ENCODE data around the gene IFT43.

Gene IFT43

DNA sequence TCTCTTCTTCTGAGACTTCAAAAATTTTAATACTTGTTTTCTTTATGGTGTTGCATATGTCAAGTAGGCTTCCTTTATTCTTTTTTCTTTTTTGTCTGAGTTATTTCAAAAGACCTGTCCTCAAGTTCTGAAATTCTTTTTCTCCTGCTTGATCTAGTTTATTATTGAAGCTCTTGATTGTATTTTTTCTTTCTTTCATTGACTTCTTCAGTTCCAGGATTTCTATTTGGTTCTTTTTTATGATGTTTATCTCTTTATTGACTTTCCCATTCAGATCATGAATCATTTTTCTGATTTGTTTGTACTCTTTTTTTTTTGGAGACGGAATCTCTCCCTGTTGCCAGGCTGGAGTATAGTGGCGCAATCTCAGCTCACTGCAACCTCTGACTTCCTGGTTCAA is 34.1 kb downstream of the IFT43 start:
- DNase-seq: no peak

DNA sequence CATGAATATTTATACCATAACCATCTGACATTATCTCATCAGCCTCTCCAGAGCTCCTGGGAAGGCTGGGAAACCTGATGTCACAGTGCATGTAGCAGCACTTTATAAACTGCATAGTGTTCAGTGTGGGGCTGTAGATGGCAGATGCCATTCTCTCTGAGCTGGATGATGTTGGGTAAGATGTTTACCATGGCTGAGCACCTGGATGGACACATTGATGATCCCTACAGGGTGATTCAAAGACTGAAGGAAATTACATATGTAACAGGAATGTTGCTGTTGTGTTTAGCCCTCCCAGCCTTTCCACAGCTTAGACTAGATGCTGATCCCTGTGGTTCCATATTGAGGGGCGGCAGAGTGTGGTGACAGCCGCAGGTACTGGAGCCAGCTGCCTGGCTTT is 37.4 kb downstream of the IFT43 start:
- DNase-seq: no peak

DNA sequence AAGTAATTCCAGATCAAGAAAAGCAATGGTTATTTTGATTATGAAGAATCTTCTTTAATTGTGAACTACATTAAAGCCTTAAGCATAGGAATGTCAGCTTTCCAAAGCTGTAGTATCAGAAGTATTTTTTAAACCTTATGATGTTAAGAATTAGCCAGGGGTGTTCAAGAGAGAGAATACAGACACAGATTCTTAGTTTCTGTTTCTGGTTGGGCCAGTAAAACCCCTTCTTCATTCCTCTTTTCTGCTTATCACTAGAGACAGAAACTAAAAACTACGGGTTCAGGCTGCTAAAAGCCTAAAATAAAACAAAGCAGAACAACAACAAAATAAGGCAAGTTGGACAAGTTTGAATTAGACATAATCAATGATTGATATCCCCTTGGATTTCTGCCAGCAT is 38.2 kb downstream of the IFT43 start:
- no peak for DNase-seq

DNA sequence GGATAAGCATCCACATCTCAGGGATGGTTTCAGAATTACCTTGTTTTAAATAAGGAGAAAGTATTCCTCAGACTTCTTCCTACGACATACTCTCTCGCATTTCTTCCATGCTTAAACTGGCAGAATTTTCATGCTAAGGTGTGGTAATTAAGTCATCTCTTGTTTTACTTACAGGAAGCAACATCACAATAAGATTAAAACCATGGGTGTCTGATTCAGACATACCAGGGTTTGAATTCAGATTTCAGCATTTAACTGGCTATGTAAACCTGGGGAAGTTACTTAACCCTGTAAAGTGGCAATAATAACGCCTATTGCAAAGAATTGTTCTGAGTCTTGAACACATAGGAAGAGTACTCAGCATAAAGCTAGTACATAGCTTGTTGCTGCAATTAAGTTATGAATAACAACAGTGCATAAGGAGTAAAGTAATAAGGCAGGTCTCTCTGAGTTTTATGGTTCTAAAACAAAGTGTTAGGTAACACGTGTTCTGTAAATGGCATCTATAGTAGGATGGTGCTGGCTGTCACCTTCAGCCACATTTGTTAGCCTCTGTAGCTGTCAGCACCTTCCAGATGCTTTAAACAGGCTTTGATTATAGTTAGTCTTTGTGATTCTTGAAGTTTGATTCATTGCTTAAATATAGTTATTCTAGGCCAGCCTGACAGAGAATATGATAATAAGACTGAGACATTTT is 38.8 kb downstream of the IFT43 start:
- no peak for DNase-seq

DNA sequence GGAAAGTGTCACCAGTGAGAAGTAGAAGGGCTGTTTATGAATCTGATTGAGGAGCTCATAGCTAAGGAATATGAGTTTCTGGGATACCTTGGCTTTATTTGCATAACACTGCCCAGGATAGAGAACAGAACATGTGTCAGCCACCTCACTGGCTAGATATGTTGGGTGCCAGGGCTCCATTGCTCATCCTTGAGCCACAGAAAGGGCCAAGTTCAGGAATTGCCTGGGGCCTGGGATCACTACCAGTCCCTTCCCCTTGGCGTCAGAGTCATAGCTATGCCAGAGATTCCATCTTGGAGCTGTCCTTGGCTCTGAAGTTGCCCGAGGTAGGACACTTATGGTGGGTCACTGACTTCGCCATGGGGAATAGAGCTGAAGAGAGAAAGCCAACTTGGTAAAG is 49.0 kb downstream of the IFT43 start:
- no peak for DNase-seq

DNA sequence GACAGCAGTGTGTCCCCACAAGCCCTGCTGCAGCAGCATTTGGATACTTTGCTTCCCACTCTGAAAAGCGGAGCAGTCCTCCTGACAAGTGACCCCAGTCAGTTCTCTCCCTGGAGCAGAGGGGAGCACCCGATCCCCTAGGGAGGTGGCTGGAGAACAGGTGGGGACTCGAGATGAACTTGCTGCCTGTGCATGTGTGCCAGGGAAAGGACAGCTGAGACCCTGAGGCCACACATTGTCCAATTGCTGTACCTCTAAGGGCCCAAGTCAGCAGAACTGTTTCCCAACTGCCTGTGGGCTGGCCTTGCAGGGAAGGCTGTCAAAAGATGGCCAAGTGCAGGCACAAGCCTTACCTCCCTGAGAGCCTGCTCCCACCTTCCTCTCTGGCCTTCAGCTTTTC is 55.1 kb downstream of the IFT43 start:
- no peak for DNase-seq

DNA sequence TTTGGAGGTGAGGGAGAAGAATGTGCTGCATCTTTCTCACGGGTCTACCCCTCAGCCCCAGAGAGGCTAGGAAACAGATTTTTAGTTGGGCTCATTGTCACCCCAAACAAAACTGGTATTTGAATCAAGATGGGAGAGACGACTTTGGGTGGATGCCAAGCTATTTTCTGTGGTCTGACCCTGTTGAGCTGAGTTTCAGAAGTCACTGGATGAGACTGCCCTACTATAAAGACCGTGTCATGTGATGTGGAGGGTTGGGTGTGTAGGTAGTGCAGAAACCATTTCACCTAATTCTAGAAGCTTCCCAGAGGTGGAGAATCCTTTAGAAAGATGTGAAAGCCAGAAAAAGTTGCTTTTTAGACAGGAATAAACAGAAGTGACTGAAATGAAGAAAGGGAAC is 60.2 kb downstream of the IFT43 start:
- no peak for DNase-seq

DNA sequence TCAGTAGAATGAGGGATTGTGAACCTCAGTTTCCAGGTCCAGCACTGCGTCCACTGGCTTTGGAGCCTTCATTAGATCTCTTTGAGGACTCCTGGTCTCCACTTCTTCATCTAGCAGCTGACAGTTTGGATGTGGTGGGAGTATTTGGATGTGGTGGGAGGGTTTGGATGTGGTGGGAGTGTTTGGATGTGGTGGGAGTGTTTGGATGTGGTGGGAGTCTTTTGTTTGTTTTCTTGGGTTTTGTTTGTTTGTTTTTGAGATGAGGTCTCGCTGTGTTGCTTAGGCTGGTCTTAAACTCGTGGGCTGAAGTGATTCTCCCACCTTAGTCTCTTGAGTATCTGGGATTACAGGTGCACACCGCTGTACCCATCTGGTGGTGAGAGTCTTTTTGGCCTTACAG is 64.7 kb downstream of the IFT43 start:
- DNase-seq: no peak

DNA sequence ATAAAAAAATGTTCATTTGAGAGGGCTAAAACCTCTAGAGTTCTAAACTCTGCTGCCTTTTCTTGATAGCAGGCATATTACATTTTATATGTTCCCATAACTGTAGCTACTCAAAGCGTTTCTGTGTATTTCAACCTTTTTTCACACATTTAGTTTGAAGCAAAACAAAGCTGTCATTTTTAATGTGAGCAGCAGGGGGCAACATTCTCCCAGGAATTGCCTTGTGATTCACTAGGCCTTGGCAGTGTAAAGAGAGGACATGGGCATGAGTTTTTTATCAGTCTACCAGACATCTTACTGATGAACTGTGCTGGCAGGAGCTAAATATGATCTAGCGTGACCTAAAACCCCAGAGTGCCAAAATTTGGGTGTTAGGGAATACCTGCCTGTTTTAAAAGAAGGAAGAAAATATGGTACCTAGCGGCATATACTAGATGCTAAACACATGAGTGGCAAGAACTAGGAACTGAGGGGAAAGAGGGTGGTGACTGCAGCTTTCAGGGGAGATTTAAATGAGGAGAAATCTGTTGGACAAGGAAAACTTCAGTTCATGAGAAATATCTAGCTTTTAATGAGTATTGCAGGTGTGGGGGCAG is 65.3 kb downstream of the IFT43 start:
- DNase-seq: peak; percentile 39

DNA sequence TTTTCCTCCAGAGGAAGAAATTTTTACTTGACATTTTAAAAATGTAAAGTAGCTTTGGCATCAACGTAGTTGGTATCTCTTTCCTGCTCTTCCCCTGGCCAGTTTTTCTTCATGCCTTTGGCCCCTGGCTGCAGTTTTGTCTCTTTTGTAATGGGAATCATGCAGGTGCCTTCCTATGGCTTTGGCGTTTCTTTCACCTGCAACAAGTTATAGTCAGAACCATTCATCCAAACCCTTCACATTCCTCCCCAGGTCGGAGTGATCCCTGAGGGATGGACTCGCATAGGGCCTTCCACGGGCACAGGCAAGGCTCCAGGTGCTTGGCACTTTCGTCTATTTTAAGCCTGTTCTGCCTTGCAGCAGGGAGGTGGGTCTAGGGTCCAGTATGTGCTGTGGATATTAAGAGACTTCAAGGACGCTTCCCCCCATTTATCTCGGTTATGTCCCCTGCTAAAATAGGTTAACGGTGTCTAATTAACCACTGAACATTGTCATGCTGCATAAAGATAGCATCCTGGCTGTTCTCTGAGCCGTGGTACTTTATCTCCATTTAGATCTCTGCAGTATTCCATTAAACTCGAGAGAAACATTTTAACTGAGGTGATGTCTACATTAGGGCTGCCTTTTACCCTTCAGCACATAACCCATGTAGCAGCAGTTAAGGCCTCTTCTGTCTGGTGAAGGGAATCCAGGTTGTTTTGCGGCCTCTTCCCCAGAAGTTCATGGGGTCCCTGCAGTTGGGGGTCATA is 66.3 kb downstream of the IFT43 start:
- DNase-seq: no peak

DNA sequence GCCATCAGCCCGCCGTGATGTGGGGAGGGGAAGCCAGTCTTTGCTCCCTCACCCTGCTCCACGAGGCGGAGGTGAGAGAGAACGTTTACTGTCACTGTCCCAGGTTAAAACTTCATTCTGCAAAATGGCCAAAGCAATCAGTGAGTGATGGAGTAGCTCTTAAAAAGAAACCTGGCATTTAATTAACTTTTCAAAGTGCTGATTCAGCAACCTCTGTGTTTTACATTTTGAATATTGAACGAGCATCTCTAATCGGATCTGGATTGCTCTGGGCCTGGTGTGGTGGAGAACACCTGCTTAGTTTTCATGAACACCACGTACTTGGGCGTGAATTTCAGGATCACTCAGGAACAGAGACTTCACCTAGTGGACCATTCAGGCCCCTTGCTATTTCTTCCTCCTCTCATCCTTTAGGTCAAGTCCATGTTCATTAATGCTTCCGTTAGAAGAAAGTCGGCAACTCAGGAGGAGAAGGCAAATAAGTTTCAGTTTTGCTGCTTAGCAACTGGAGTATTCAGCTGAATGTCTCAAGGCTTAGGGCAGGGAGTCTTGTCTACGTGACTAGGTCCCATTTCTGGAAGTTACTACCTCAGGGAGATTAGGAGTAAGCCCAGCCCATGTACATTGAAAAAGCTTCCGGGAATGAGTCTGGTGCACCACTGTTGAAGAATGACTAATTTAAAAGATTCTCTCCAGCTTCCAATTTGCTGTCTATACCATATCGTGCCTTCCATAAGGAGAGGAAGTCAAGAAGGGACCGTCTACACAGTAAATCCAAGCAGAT is 68.2 kb downstream of the IFT43 start:
- DNase-seq: no peak

DNA sequence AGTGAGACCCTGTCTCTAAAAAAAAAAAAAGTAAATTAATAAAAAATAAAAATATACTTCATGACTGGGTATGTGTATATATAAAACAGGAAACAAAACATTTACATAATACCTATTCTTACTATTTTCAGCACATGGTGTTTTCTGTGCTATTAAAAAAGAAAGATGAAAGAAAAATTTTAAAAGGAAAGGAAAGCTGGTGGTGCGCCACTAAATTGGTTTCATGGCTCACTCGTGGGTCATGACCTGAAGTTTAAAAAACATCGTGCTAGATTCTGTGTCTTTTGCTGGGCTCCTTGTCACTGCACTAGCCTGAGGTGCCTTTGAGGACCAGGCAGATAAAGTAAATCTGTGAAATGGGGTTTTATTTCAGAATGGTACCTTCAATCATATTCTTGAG is 69.8 kb downstream of the IFT43 start:
- DNase-seq: no peak

DNA sequence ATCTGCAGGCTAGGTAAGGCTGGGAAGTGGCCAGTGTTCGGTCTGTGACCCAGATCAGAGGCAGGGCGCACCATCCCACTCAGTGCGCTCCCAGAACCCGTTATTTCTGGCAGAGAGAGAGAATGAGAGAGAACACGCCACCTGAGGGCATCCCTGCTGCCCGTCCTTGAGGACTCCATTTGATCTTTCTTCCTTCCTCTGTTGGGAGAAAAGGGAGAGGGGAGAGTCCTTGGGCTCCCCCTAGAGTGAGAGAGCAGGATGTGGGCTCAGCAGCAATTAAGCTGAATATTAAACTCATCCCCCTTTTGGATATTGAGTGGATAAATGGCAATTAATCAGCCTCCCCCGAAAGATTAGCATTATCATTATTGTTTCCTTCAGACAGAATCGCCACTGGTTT is 70.6 kb downstream of the IFT43 start:
- no peak for DNase-seq

DNA sequence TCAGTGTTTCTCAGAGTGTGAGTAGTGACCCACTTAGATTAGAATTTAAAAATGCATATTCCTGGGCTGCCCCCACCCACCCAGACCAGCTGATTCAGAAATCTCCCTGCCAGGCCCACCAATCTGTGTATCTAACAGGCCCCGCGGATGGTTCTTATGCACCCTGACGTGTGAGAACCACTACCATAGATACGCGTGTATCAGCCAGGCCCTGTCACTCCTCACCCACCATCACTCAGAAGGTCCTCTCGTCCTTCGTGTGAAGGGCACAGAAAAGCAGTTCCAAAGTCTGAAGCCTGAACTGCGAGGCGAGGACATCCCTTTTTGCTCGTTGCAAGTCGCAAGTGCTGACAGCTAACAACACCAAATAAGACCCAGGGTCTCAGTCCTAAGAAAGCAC is 72.4 kb downstream of the IFT43 start:
- DNase-seq: no peak

DNA sequence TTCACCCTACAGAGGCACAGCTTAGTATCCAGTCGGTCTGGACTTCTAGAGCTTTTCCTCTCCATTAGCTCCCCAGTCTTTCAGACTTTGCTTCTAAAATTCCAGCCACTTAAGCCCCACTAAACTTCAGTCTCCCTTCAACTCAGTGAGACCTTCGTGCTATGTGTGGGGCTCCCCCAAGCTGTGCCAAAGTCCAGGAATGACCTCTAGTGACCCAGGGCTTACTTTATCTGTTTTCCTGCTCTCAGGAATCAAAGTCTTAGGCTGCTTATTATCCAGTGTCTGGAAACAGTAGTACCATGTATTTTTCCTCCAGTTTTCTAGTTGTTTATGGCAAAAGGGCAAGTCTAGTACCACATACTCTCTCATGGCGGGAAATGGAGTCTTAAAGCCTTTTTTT is 77.8 kb downstream of the IFT43 start:
- DNase-seq: no peak

DNA sequence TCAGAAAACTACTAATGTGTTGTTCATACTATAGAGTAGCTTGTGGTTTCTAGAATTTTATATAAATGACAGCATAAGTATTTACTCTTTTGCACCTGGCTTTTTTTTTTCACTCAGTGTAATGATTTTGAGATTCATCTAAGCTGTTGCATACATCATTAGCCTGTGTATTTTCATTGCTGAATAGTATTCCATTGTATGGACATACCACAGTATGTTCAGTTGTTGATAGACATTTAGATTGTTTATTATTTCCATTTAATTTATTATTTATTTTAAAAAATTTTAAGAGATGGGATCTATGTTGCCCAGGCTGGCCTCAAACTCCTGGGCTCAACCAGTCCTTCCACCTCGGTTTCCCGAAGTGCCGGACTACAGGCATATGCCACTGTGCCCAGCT is 80.0 kb downstream of the IFT43 start:
- no peak for DNase-seq

DNA sequence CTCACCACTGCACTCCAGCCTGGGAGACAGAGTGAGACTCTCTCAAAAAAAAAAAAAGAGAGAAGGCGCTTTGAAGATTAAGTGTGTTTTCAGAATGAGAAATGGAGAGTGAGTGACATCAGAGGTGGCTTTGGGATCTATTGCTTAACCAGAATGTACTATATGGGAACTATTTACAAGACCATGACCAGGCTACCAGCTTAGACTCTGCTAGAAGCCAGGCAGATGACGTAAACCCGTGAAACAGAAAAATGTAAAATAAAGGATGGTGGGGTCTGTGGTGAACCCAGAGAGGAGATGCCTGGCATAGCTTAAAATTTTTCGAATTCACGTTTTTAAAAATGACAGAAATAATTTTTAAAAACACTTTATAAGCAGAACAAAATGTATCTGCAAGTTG is 82.0 kb downstream of the IFT43 start:
- DNase-seq: no peak

DNA sequence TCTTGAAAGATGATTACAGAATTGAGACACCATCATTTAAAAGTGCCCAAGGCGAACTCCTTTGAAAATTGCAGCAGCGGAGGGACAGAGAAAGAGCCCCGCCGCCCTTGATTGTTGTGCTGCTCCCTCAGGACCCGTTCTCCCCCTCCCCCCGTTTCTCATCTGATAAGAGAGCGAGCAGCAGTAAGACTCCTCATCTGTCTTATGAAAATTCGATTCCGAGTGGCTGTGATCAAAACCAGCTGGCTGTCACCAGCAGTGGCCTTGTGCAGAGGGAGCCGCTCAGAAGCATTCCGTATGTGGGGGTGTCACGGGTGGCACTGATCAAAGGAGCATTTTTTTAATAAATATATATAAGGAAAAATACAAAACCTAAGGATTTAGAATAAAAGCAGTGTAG is 88.2 kb downstream of the IFT43 start:
- no peak for DNase-seq

DNA sequence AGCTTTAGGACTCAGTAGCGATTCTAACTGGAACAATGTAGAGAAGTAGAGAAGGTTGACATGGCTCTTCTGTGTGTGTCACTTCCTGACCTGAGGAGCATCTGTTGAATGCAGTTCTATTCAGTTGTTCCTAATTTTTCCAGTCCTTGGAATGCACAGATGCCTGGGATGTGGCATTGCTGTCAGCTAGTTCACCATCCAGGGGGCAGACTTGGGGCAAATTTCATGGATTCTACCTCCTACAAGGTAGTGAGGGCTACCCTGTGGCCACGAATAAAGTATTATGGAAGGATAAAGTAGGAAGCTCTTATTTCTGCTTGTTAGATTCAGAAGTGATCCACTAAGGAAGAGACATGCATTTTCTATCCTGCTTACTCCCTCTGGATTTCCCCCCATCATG is 91.8 kb downstream of the IFT43 start:
- no peak for DNase-seq

DNA sequence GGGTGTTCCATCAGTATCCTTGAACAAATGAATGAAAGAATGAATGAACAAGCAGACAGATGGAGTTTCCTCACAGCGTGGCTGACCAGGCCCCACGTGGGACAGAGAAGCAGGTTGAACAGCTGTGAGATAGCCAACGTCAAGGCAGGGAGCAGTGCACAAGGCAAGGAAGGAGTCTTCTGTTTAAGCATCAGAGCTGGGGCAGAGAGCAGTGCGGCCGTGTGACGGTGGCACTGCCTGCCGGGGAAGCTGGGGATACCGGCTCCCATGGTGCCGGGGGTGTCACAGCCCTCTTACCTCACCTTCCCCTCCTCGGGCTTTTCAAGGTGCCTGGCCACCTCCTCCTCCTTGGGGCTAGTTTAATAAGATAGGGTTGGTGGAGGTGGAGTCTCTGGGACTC is 92.9 kb downstream of the IFT43 start:
- DNase-seq: no peak

DNA sequence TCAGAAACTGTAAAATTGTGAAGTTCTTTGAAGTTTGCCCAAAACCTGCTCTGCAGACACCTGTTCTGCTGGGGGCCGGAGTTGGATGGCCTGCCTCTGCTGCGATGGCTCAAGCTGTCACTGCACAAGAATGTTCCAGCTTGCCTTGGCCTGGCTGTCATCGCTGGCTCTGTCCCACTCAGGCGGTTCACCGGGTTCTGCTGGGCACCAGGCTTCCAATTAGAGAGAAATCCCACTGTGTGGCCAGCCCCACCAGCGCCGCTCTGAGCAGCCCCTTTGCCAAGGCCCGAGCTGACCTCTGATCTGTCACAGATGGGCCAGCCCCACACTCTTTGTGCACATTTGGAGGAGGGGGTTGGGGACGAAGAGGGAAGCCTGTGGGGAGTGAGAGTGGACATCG is 94.5 kb downstream of the IFT43 start:
- no peak for DNase-seq

DNA sequence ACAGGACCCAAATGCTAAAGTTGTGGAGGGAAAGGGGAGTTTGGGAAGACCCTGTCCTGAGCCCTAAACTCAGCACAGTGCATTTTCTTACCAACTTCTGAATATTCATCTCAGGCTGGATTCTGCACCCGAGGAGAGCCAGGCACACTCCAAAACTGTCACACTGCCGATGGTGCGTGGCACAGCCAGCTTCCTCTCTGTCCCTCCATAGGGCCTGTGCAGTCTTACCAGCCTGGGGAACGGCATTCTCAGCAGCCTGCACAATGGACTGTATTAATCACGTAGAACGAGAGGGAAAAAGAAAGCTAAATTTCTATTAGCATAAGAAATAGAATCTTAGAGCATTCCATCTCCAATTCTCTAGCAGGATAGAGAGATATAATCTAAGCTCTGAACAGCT is 94.9 kb downstream of the IFT43 start:
- no peak for DNase-seq

DNA sequence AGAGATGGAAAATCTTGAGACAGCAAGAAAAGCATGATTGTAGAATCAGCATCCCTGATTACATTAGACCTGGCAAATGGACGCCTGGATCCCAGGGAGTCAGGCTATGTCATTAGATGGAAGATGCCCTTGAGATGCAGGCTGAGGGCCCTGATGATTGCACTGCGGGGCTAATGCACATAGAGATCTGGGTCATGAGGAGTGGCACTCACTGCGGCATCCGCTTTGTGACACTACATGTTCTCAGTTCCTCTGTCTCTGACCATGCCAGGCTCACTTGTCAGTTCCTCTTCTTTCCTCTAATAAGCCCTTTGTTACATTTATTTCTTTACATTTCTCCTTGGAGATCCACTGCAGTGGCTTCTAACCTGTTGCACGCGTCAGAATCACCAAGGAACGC is 96.1 kb downstream of the IFT43 start:
- DNase-seq: no peak

Measured in T-helper 9 cell (primary cell).